ENCODE results near the gene RPL38. TPM values are rescaled to one million over a fixed set of nuclear protein-coding genes. Genes with fewer than 3 reads are reported as not detected.
A peak's percentile ranks its signal among the peaks of the same experiment; 100 is the strongest.

RPL38 gene
- total RNA-seq (2014; rRNA removed; shearing (Covaris generic)) (87.6 and 176 TPM in 2 replicates), polyA plus RNA-seq (2016; fragmentation: Nextera tagmentation; extraction: Ambion mirVana) (986 and 999 TPM in 2 replicates)

DNA sequence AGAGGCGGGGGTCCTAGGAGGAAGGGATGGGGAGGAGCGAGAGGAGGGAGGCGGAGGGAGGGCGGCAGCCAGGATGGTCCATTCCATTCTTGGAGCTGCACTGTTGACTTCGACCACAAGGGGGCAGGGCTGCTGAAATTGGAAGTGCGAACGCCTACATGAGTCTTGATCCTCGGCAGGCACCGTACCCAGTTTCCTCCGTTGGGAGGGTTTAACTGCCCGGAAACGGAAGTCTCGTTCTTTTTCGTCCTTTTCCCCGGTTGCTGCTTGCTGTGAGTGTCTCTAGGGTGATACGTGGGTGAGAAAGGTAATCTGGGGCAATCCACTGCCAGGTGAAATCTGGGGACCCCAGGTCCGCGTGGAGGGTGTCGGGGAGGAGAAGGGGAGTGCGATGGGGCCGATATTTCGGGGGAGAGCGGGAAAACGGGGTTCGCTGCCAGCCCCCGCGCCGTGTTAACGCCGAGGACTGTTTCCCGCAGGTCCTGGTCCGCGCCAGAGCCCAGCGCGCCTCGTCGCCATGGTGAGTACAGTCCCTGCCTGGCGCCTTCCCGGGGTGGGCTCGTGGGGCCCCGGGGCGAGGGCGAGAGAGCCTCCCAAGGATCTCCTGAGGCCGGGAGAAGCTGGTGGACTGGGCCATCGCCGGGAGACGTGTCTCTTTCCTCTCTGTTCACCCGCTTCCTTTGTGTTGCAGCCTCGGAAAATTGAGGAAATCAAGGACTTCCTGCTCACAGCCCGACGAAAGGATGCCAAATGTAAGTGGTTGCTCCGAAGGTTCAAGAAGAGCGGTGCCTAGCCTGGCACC lies at the start of gene RPL38:
RPL38 (plus strand) TSS at position 240 of the 802 bp plus-strand sequence; CDS start at position 518, 278 bp downstream.
- H3K36me3 ChIP-seq (ENCODE audit: low read depth): peaks cover 30% of the 10 kb centered on the region
- in situ Hi-C loops (cut with MboI): no loop called here
- peak within 1 kb of the TSS; percentile 96 for H3K9ac ChIP-seq
- H3F3A ChIP-seq (ENCODE audit: insufficient read depth): peaks cover 38% of the 10 kb centered on the region
- peaks cover 52% of the 10 kb centered on the region for H3K79me2 ChIP-seq (ENCODE audit: insufficient read depth)
- peak within 1 kb of the TSS; percentile 87 for H3K4me3 ChIP-seq
- no peaks in the 10 kb centered on the region for H3K9me2 ChIP-seq (ENCODE audit: insufficient read depth)
- 1 to 2% methylated on average over 34 to 53 of the region's 53 CpGs for WGBS, 2 experiments (ENCODE audit: low coverage in 1 of 2, low lambda C conversion rate in 2 of 2, missing lambda C conversion rate in 2 of 2)
- peak within 1 kb of the TSS; percentile 75 for H3K27ac ChIP-seq
- peaks cover 16% of the 10 kb centered on the region for H3K4me1 ChIP-seq (ENCODE audit: insufficient read depth)
- peaks cover 15% of the 10 kb centered on the region for H4K20me1 ChIP-seq (ENCODE audit: insufficient read depth)
- peaks cover 7% of the 10 kb centered on the region; the same call in 1 of the 2 replicates for H3K27me3 ChIP-seq (replicated peaks; ENCODE audit: insufficient read depth)
- peak within 1 kb of the TSS; percentile 46; the same call in 1 of the 2 replicates for H2AFZ ChIP-seq
- TF ChIP-seq EZH2 (IDR thresholded peaks at IDR 0.05; ENCODE audit: insufficient read depth, poor library complexity, severe bottlenecking) (no peak), EZH2phosphoT487 (IDR thresholded peaks at IDR 0.05; ENCODE audit: insufficient read depth, low read depth) (no peak)
- peak; percentile 97 for DNase-seq
- H3K4me2 ChIP-seq (ENCODE audit: unreplicated experiment): peak within 1 kb of the TSS; percentile 90
- H3K9me3 ChIP-seq (ENCODE audit: low read depth): no peaks in the 10 kb centered on the region

DNA sequence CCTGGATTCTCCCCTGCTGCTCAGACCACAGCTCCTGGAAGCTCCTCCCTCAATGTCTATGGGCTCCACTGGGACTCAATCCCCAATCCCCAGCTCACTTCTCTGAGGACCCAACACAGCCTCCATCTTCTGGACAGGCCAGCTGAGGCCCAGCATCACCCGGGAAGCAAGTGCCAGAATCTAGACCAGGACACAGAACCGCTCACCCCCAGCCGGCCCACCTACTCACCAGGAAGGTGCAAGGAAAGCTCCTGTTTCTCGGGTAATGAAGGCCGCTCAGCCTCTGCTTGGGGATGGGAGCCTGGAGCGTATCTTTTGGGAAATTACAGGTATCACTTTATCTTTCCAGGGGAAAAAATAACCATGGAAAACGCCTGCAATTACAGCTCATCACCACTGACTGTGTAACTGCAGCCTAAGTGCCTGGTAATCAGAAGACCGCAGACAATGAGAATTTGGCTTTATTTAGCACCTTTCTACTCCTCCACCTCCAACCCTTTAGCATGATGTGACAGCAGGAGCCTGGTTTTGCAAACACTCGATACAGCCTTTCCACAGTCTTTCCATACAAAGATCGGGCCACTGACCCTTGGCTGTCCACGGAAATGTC lies 49.6 kb upstream of the RPL38 start:
- Histone ChIP-seq H3K4me3 (no peak overlapping the region), H2AFZ (no peak overlapping the region), H3K36me3 (ENCODE audit: low read depth) (no peaks in the 10 kb centered on the region), H3F3A (ENCODE audit: insufficient read depth) (no peaks in the 10 kb centered on the region), H3K4me1 (ENCODE audit: insufficient read depth) (no peaks in the 10 kb centered on the region), H3K79me2 (ENCODE audit: insufficient read depth) (no peaks in the 10 kb centered on the region), H3K9ac (no peak overlapping the region), H3K27ac (no peak overlapping the region), H3K4me2 (ENCODE audit: unreplicated experiment) (no peak overlapping the region), H4K20me1 (ENCODE audit: insufficient read depth) (no peaks in the 10 kb centered on the region), H3K9me3 (ENCODE audit: low read depth) (no peaks in the 10 kb centered on the region), H3K9me2 (ENCODE audit: insufficient read depth) (no peaks in the 10 kb centered on the region), H3K27me3 (replicated peaks; ENCODE audit: insufficient read depth) (no peaks in the 10 kb centered on the region)
- TF ChIP-seq EZH2phosphoT487 (IDR thresholded peaks at IDR 0.05; ENCODE audit: insufficient read depth, low read depth) (no peak), EZH2 (IDR thresholded peaks at IDR 0.05; ENCODE audit: insufficient read depth, poor library complexity, severe bottlenecking) (no peak)
- no peak for DNase-seq
- WGBS, 2 experiments (ENCODE audit: low coverage in 1 of 2, low lambda C conversion rate in 2 of 2, missing lambda C conversion rate in 2 of 2): 51 to 53% methylated on average over 11 of the region's 11 CpGs
- in situ Hi-C loops (cut with MboI): loop anchor here (25.0 kb wide), 1 partner anchor 717 kb away; no protein-coding TSS in a partner anchor

- 45 to 58% methylated on average over 6 of the region's 6 CpGs for WGBS, 2 experiments (ENCODE audit: low coverage in 1 of 2, low lambda C conversion rate in 2 of 2, missing lambda C conversion rate in 2 of 2)
- Histone ChIP-seq H4K20me1 (ENCODE audit: insufficient read depth) (no peaks in the 10 kb centered on the region), H3K36me3 (ENCODE audit: low read depth) (no peaks in the 10 kb centered on the region), H3K4me2 (ENCODE audit: unreplicated experiment) (no peak overlapping the region), H3K27ac (no peak overlapping the region), H3K4me3 (no peak overlapping the region), H3K9ac (no peak overlapping the region), H3K9me2 (ENCODE audit: insufficient read depth) (no peaks in the 10 kb centered on the region), H3K79me2 (ENCODE audit: insufficient read depth) (no peaks in the 10 kb centered on the region), H3K27me3 (replicated peaks; ENCODE audit: insufficient read depth) (no peaks in the 10 kb centered on the region), H2AFZ (no peak overlapping the region), H3K4me1 (ENCODE audit: insufficient read depth) (no peaks in the 10 kb centered on the region), H3F3A (ENCODE audit: insufficient read depth) (no peaks in the 10 kb centered on the region), H3K9me3 (ENCODE audit: low read depth) (no peaks in the 10 kb centered on the region)
- in situ Hi-C loops (cut with MboI): loop anchor here (25.0 kb wide), 1 partner anchor 720 kb away; no protein-coding TSS in a partner anchor
- TF ChIP-seq EZH2 (IDR thresholded peaks at IDR 0.05; ENCODE audit: insufficient read depth, poor library complexity, severe bottlenecking): no peak
- TF ChIP-seq EZH2phosphoT487 (IDR thresholded peaks at IDR 0.05; ENCODE audit: insufficient read depth, low read depth): no peak
- DNase-seq: no peak
Observed at GRCh38 chr17:74156878-74157277, 46.6 kb upstream of the RPL38 start.

DNA sequence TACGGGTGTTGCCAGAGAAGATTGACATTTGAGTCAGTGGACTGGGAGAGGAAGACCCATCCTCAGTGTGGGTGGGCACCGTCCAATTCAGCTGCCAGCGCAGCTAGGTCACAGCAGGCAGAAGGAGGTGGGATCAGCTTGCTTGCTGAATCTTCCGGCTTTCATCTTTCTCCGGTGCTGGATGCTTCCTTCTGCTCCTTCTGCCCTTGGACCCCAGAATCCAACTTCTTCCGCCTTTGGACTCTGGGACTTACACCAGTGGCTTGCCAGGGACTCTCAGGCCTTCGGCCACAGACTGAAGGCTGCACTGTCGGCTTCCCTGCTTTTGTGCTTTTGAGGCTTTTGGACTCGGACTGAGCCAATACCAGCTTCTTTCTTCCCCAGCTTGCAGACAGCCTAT lies 46.1 kb upstream of the RPL38 start:
- Histone ChIP-seq H3K36me3 (ENCODE audit: low read depth) (no peaks in the 10 kb centered on the region), H3K27me3 (replicated peaks; ENCODE audit: insufficient read depth) (no peaks in the 10 kb centered on the region), H3K4me2 (ENCODE audit: unreplicated experiment) (no peak overlapping the region), H3K9me3 (ENCODE audit: low read depth) (no peaks in the 10 kb centered on the region), H3K9ac (no peak overlapping the region), H3K4me3 (no peak overlapping the region), H4K20me1 (ENCODE audit: insufficient read depth) (no peaks in the 10 kb centered on the region), H3K27ac (no peak overlapping the region), H3K4me1 (ENCODE audit: insufficient read depth) (no peaks in the 10 kb centered on the region), H3K79me2 (ENCODE audit: insufficient read depth) (no peaks in the 10 kb centered on the region), H3K9me2 (ENCODE audit: insufficient read depth) (no peaks in the 10 kb centered on the region), H3F3A (ENCODE audit: insufficient read depth) (no peaks in the 10 kb centered on the region), H2AFZ (no peak overlapping the region)
- in situ Hi-C loops (cut with MboI): loop anchor here (25.0 kb wide), 1 partner anchor 720 kb away; no protein-coding TSS in a partner anchor
- TF ChIP-seq EZH2 (IDR thresholded peaks at IDR 0.05; ENCODE audit: insufficient read depth, poor library complexity, severe bottlenecking): no peak
- no peak for TF ChIP-seq EZH2phosphoT487 (IDR thresholded peaks at IDR 0.05; ENCODE audit: insufficient read depth, low read depth)
- WGBS, 2 experiments (ENCODE audit: low coverage in 1 of 2, low lambda C conversion rate in 2 of 2, missing lambda C conversion rate in 2 of 2): 49 to 54% methylated on average over 9 of the region's 9 CpGs
- DNase-seq: no peak
